OCI-LY1 (cell line): Measurements from ENCODE around the gene SSTR5.

Source experiments
- H2AFZ ChIP-seq: fragments of 200-600 bp; sonication (generic), shearing (Covaris generic); 2 replicates; pipeline ENCODE4 v1.6.0; 2014; ENCODE audit warnings: antibody characterized with exemption, mild to moderate bottlenecking, low read length
- H3F3A ChIP-seq: fragments of 200-600 bp; sonication (generic), shearing (Covaris generic); 2 replicates; pipeline ENCODE4 v1.6.0; 2014; ENCODE audit warnings: mild to moderate bottlenecking, antibody characterized with exemption, low read length, moderate library complexity; ENCODE audit not compliant: insufficient read depth
- H3K27ac ChIP-seq: fragments of 200-600 bp; sonication (generic); 2 replicates; pipeline ENCODE4 v1.5.1; 2014; ENCODE audit warnings: low read length, mixed run types, mild to moderate bottlenecking, low read depth; ENCODE audit not compliant: poor library complexity, severe bottlenecking
- H3K27me3 ChIP-seq: fragments of 200-600 bp; sonication (generic); 2 replicates; pipeline ENCODE4 v1.6.0; 2014; ENCODE audit warnings: antibody characterized with exemption, mild to moderate bottlenecking, low read length, moderate library complexity; ENCODE audit not compliant: insufficient read depth
- H3K36me3 ChIP-seq: fragments of 200-600 bp; sonication (generic); 2 replicates; pipeline ENCODE4 v1.6.1; 2014; ENCODE audit warnings: mild to moderate bottlenecking, antibody characterized with exemption, low read length, moderate library complexity, mixed read lengths; ENCODE audit not compliant: insufficient read depth
- H3K4me1 ChIP-seq: fragments of 200-600 bp; sonication (generic); 2 replicates; pipeline ENCODE4 v1.5.1; 2014; ENCODE audit warnings: mild to moderate bottlenecking, low read length, moderate library complexity; ENCODE audit not compliant: insufficient read depth, severe bottlenecking
- H3K4me2 ChIP-seq: fragments of 200-600 bp; sonication (generic), shearing (Covaris generic); 2 replicates; pipeline ENCODE4 v1.6.1; 2014; ENCODE audit warnings: low read length
- H3K4me3 ChIP-seq: fragments of 200-600 bp; sonication (generic); 2 replicates; pipeline ENCODE4 v1.5.1; 2014; ENCODE audit warnings: low read length, low read depth, mild to moderate bottlenecking, mixed read lengths; ENCODE audit not compliant: poor library complexity, severe bottlenecking
- H3K79me2 ChIP-seq: fragments of 200-600 bp; shearing (Covaris generic); 2 replicates; pipeline ENCODE4 v1.6.1; 2016; ENCODE audit warnings: mixed run types, low read length, mixed read lengths; ENCODE audit not compliant: insufficient read depth
- H3K9ac ChIP-seq: fragments of 200-600 bp; sonication (generic), shearing (Covaris generic); 2 replicates; pipeline ENCODE4 v1.6.1; 2014; ENCODE audit warnings: mild to moderate bottlenecking, low read length, mixed read lengths
- H3K9me2 ChIP-seq: fragments of 200-600 bp; sonication (generic), shearing (Covaris generic); 2 replicates; pipeline ENCODE4 v1.6.1; 2014; ENCODE audit warnings: low read depth, mild to moderate bottlenecking, low read length, mixed read lengths
- H3K9me3 ChIP-seq: fragments of 200-600 bp; shearing (Covaris generic); 2 replicates; pipeline ENCODE4 v1.6.1; 2014; ENCODE audit warnings: low read length, mixed read lengths
- H4K20me1 ChIP-seq: fragments of 200-600 bp; sonication (generic), shearing (Covaris generic); 2 replicates; pipeline ENCODE4 v1.6.0; 2016; ENCODE audit warnings: mild to moderate bottlenecking, low read length; ENCODE audit not compliant: insufficient read depth
- EZH2 ChIP-seq: fragments of 200-600 bp; sonication (generic), shearing (Covaris generic); IDR thresholded peaks from 2 replicates; pipeline ENCODE4 v1.8.0; 2017; ENCODE audit warnings: borderline replicate concordance, mixed run types, mild to moderate bottlenecking, antibody characterized with exemption, low read length, moderate library complexity, mixed read lengths
- TF ChIP-seq, protein P1 (sequence below): fragments of 200-600 bp; sonication (generic), shearing (Covaris generic); IDR thresholded peaks from 2 replicates; pipeline ENCODE4 v1.5.1; 2017; ENCODE audit warnings: mild to moderate bottlenecking, antibody characterized with exemption, low read length, moderate library complexity, mixed read lengths

The SSTR5 gene

DNA sequence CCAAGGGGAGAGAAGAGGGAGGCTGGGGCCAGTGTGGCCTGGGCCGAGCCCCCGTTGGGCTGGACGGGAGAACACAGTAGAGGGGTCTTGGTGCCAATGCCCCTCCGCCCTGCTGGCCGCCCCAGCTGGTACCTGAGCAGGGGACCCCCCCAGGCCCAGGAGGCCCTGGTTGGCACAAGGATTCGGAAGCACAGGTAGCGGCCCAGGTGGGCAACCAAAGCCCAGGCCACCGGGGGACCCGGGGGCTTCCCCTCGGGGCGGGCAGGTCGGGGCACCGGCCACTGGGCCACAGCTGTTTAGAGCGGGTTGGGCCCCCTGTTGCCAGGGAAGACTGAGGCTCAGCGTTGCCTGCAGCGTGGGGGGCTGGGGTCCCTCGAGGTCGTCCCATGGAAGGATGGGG, 51.7 kb downstream of the SSTR5 start:
- H3K79me2 ChIP-seq = no peaks in the 10 kb centered on the region
- H3K27me3 ChIP-seq = no peaks in the 10 kb centered on the region
- no peaks in the 10 kb centered on the region for H3K4me1 ChIP-seq
- H3K9me3 ChIP-seq = no peaks in the 10 kb centered on the region
- H3K4me2 ChIP-seq = no peak overlapping the region
- no peak overlapping the region for H2AFZ ChIP-seq
- no peaks in the 10 kb centered on the region for H3K36me3 ChIP-seq
- no peak overlapping the region for H3K9ac ChIP-seq
- H3F3A ChIP-seq = no peaks in the 10 kb centered on the region
- H3K4me3 ChIP-seq = no peak overlapping the region
- TF ChIP-seq, protein P1, sequence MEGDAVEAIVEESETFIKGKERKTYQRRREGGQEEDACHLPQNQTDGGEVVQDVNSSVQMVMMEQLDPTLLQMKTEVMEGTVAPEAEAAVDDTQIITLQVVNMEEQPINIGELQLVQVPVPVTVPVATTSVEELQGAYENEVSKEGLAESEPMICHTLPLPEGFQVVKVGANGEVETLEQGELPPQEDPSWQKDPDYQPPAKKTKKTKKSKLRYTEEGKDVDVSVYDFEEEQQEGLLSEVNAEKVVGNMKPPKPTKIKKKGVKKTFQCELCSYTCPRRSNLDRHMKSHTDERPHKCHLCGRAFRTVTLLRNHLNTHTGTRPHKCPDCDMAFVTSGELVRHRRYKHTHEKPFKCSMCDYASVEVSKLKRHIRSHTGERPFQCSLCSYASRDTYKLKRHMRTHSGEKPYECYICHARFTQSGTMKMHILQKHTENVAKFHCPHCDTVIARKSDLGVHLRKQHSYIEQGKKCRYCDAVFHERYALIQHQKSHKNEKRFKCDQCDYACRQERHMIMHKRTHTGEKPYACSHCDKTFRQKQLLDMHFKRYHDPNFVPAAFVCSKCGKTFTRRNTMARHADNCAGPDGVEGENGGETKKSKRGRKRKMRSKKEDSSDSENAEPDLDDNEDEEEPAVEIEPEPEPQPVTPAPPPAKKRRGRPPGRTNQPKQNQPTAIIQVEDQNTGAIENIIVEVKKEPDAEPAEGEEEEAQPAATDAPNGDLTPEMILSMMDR = no peak
- no peak for TF ChIP-seq EZH2
- H3K9me2 ChIP-seq = no peaks in the 10 kb centered on the region
- no peaks in the 10 kb centered on the region for H4K20me1 ChIP-seq
- H3K27ac ChIP-seq = no peak overlapping the region

GRCh38 chr16:1124795-1125194, 52.2 kb downstream of the SSTR5 start:
- Histone ChIP-seq H3K27ac (no peak overlapping the region), H3K36me3 (no peaks in the 10 kb centered on the region), H3K9me3 (no peaks in the 10 kb centered on the region), H3K4me1 (no peaks in the 10 kb centered on the region), H3K4me2 (no peak overlapping the region), H3K9ac (no peak overlapping the region), H2AFZ (no peak overlapping the region), H4K20me1 (no peaks in the 10 kb centered on the region), H3K79me2 (no peaks in the 10 kb centered on the region), H3F3A (no peaks in the 10 kb centered on the region), H3K9me2 (no peaks in the 10 kb centered on the region), H3K27me3 (no peaks in the 10 kb centered on the region), H3K4me3 (no peak overlapping the region)
- TF ChIP-seq EZH2 = no peak
- TF ChIP-seq, protein P1 = no peak

DNA sequence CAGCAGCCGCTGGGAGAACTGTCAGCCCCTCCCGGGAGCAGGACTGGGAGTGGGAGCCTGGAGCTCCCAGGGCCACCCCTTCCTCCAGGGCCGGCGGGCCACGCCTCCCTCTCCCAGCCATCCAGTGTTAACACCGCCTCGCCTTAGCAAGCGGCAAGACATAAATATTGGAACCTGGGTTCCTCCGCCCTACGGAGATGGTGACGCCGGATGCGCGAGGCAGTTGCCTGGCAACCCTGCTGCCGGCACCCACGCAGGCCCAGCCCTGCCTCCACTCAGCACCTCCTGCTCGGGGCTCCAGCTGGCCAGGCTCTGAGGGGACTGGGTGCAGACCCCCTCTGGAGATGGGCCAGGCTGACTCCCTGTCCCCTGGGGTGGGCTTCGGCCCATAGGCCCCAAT, 52.9 kb downstream of the SSTR5 start:
- no peak overlapping the region for H2AFZ ChIP-seq
- no peaks in the 10 kb centered on the region for H3F3A ChIP-seq
- no peaks in the 10 kb centered on the region for H3K36me3 ChIP-seq
- no peaks in the 10 kb centered on the region for H4K20me1 ChIP-seq
- H3K4me2 ChIP-seq = no peak overlapping the region
- no peaks in the 10 kb centered on the region for H3K27me3 ChIP-seq
- no peak overlapping the region for H3K9ac ChIP-seq
- H3K9me2 ChIP-seq = no peaks in the 10 kb centered on the region
- TF ChIP-seq, protein P1 = no peak
- no peak for TF ChIP-seq EZH2
- H3K9me3 ChIP-seq = no peaks in the 10 kb centered on the region
- H3K4me3 ChIP-seq = no peak overlapping the region
- no peaks in the 10 kb centered on the region for H3K4me1 ChIP-seq
- H3K27ac ChIP-seq = no peak overlapping the region
- H3K79me2 ChIP-seq = no peaks in the 10 kb centered on the region
